ENCODE results near the gene LRRN3.

DNA sequence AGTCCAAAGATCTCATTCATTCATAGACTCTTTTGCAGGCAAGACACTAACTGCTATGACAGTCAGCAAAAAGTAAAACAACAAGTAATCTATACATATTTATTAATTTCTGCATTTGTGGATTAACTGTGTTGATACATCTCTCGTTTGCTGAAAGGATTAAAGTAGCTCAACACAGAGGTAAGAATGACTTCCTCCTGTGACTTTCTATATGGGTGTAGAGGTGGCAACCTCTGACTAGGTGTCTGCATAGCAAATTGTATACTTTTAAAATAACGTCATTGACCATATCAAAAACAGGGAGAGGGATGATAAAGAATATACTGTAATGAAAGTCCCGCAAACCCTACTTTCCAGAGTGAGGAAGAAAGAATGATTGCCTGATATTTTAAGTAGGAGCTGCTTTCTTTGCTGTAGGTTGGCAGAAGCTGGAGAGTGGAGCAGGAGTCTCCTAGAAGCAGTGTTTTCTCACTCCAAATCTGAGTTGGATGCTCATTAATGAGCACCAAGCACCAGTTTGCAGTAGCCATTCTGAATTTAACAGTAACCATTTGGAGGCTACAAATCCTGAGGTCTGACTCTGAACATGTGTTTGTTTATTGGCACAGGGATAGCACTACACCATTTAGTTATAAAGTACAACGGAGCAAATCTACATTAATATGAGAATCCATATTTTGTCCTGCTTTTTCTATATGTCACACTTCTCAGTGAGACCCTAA, 9.2 kb upstream of the LRRN3 start:
- no peak for TF ChIP-seq BHLHE40 (IDR thresholded peaks at IDR 0.05; ENCODE audit: borderline replicate concordance in 1 of 2, low read depth in 2 of 2, low read length in 1 of 2)
- TF ChIP-seq, protein P1, sequence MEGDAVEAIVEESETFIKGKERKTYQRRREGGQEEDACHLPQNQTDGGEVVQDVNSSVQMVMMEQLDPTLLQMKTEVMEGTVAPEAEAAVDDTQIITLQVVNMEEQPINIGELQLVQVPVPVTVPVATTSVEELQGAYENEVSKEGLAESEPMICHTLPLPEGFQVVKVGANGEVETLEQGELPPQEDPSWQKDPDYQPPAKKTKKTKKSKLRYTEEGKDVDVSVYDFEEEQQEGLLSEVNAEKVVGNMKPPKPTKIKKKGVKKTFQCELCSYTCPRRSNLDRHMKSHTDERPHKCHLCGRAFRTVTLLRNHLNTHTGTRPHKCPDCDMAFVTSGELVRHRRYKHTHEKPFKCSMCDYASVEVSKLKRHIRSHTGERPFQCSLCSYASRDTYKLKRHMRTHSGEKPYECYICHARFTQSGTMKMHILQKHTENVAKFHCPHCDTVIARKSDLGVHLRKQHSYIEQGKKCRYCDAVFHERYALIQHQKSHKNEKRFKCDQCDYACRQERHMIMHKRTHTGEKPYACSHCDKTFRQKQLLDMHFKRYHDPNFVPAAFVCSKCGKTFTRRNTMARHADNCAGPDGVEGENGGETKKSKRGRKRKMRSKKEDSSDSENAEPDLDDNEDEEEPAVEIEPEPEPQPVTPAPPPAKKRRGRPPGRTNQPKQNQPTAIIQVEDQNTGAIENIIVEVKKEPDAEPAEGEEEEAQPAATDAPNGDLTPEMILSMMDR (IDR thresholded peaks at IDR 0.05 in 2 of 3, conservative IDR thresholded peaks at IDR 0.05 in 1 of 3; ENCODE audit: control insufficient read depth in 2 of 3, extremely low read depth in 1 of 3, insufficient read depth in 1 of 3, low read depth in 3 of 3, low read length in 3 of 3), result no peak
- no peak for TF ChIP-seq POLR2AphosphoS2 (IDR thresholded peaks at IDR 0.05; ENCODE audit: low read depth, low read length)
- no peak for TF ChIP-seq SUZ12 (IDR thresholded peaks at IDR 0.05; ENCODE audit: unreplicated experiment)
- no peak for TF ChIP-seq BCL11A (IDR thresholded peaks at IDR 0.05; ENCODE audit: low read depth, low read length)
- TF ChIP-seq, protein P2, sequence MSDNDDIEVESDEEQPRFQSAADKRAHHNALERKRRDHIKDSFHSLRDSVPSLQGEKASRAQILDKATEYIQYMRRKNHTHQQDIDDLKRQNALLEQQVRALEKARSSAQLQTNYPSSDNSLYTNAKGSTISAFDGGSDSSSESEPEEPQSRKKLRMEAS (IDR thresholded peaks at IDR 0.05; ENCODE audit: low read depth, low read length), result no peak
- TF ChIP-seq, protein P3, sequence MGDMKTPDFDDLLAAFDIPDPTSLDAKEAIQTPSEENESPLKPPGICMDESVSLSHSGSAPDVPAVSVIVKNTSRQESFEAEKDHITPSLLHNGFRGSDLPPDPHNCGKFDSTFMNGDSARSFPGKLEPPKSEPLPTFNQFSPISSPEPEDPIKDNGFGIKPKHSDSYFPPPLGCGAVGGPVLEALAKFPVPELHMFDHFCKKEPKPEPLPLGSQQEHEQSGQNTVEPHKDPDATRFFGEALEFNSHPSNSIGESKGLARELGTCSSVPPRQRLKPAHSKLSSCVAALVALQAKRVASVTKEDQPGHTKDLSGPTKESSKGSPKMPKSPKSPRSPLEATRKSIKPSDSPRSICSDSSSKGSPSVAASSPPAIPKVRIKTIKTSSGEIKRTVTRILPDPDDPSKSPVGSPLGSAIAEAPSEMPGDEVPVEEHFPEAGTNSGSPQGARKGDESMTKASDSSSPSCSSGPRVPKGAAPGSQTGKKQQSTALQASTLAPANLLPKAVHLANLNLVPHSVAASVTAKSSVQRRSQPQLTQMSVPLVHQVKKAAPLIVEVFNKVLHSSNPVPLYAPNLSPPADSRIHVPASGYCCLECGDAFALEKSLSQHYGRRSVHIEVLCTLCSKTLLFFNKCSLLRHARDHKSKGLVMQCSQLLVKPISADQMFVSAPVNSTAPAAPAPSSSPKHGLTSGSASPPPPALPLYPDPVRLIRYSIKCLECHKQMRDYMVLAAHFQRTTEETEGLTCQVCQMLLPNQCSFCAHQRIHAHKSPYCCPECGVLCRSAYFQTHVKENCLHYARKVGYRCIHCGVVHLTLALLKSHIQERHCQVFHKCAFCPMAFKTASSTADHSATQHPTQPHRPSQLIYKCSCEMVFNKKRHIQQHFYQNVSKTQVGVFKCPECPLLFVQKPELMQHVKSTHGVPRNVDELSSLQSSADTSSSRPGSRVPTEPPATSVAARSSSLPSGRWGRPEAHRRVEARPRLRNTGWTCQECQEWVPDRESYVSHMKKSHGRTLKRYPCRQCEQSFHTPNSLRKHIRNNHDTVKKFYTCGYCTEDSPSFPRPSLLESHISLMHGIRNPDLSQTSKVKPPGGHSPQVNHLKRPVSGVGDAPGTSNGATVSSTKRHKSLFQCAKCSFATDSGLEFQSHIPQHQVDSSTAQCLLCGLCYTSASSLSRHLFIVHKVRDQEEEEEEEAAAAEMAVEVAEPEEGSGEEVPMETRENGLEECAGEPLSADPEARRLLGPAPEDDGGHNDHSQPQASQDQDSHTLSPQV (IDR thresholded peaks at IDR 0.05), result no peak
- no peak for TF ChIP-seq FOXM1 (IDR thresholded peaks at IDR 0.05; ENCODE audit: low read depth, low read length)
- no peak for TF ChIP-seq CEBPB (IDR thresholded peaks at IDR 0.05; ENCODE audit: borderline replicate concordance in 1 of 2, low read depth in 2 of 2, low read length in 2 of 2)
- TF ChIP-seq KAT2A (conservative IDR thresholded peaks at IDR 0.05; ENCODE audit: control insufficient read depth, low read depth, low read length), result no peak
- TF ChIP-seq EZH2 (IDR thresholded peaks at IDR 0.05; ENCODE audit: borderline replicate concordance, control insufficient read depth, low read depth, low read length), result no peak

Measured in GM12878 (cell line).